NCI-H526 treated with DMSO at 0.1 percent for 48 hours (cell line): ENCODE measurements around the gene KCNK2.

Experiments used
- DNase-seq: peaks from one replicate; lab custom pipeline; 2025; lab: John Stamatoyannopoulos, UW

The KCNK2 gene

GRCh38 chr1:215101511-215101910 is 19.0 kb downstream of the KCNK2 start:
- no peak for DNase-seq

GRCh38 chr1:215104283-215104682 is 21.7 kb downstream of the KCNK2 start:
- DNase-seq, result no peak

GRCh38 chr1:215106067-215106466 is 23.5 kb downstream of the KCNK2 start:
- no peak for DNase-seq

- no peak for DNase-seq
Observed at GRCh38 chr1:215109171-215109570, 26.6 kb downstream of the KCNK2 start.

- DNase-seq, result no peak
Observed at GRCh38 chr1:215111916-215112315, 29.4 kb downstream of the KCNK2 start.

- DNase-seq, result no peak
Observed at GRCh38 chr1:215113776-215114153, 31.2 kb downstream of the KCNK2 start.

- no peak for DNase-seq
Observed at GRCh38 chr1:215114154-215114933, 31.8 kb downstream of the KCNK2 start.

GRCh38 chr1:215115760-215116159 is 33.2 kb downstream of the KCNK2 start:
- DNase-seq, result no peak

- DNase-seq, result no peak
Observed at GRCh38 chr1:215118081-215118480, 35.5 kb downstream of the KCNK2 start.

- DNase-seq, result no peak
Observed at GRCh38 chr1:215119056-215119455, 36.5 kb downstream of the KCNK2 start.

GRCh38 chr1:215119719-215120365 is 37.3 kb downstream of the KCNK2 start:
- DNase-seq, result no peak

GRCh38 chr1:215128504-215128903 is 46.0 kb downstream of the KCNK2 start:
- no peak for DNase-seq

GRCh38 chr1:215131291-215131690 is 48.8 kb downstream of the KCNK2 start:
- DNase-seq, result no peak

- no peak for DNase-seq
Observed at GRCh38 chr1:215132156-215132555, 49.6 kb downstream of the KCNK2 start.

- DNase-seq, result no peak
Observed at GRCh38 chr1:215133532-215133931, 51.0 kb downstream of the KCNK2 start.

- no peak for DNase-seq
Observed at GRCh38 chr1:215137985-215138384, 55.4 kb downstream of the KCNK2 start.

GRCh38 chr1:215140135-215140534 is 57.6 kb downstream of the KCNK2 start:
- DNase-seq, result no peak

GRCh38 chr1:215141460-215141859 is 58.9 kb downstream of the KCNK2 start:
- no peak for DNase-seq

- DNase-seq, result no peak
Observed at GRCh38 chr1:215143497-215143896, 61.0 kb downstream of the KCNK2 start.

GRCh38 chr1:215146240-215146975 is 63.9 kb downstream of the KCNK2 start:
- no peak for DNase-seq

GRCh38 chr1:215147024-215147423 is 64.5 kb downstream of the KCNK2 start:
- DNase-seq, result no peak

- DNase-seq, result no peak
Observed at GRCh38 chr1:215151841-215152549, 69.5 kb downstream of the KCNK2 start.
